H1 (cell line): ENCODE results near the gene DMC1. TPM values are rescaled to one million over a fixed set of nuclear protein-coding genes. Genes with fewer than 3 reads are reported as not detected.

ENCODE experiments used
- CTCF ChIA-PET: fragments of 300-600 bp; sonication (Branson Sonifier 250); formaldehyde crosslinking; loops from one replicate; lab custom pipeline; 2021; ENCODE audit not compliant: partially characterized antibody; lab: Charles Lee
- POLR2A ChIA-PET: fragments of 300-600 bp; sonication (Branson Sonifier 250); formaldehyde crosslinking; loops from one replicate; lab custom pipeline; 2021; ENCODE audit warnings: inconsistent platforms; ENCODE audit not compliant: partially characterized antibody; lab: Charles Lee
- DNase-seq, 2 experiments: peaks; one replicate each; pipeline versions ENCODE4 v3.0.0 to v3.0.0-alpha.2; 2010 to 2022; ENCODE audit warnings: low spot score in 2 of 2, low read depth in 1 of 2, mixed read lengths in 1 of 2
- FAIRE-seq: peaks from 2 replicates; lab custom pipeline; 2011; peaks lifted over from hg19 to GRCh38; lab: Jason Lieb, UNC
- H2AFZ ChIP-seq: 2 replicates; pipeline ENCODE4 v1.8.1; 2012; ENCODE audit warnings: low read length, inconsistent platforms
- H2AK5ac ChIP-seq: 2 replicates; pipeline ENCODE4 v1.6.1; 2013; ENCODE audit warnings: low read depth, low read length
- H2BK120ac ChIP-seq: replicated peaks from 2 replicates; pipeline ENCODE3; 2013; ENCODE audit warnings: low read depth, low read length, inconsistent platforms
- H2BK12ac ChIP-seq: 2 replicates; pipeline ENCODE4 v1.6.1; 2013; ENCODE audit warnings: low read depth, low read length
- H2BK15ac ChIP-seq: 2 replicates; pipeline ENCODE4 v1.6.1; 2013; ENCODE audit warnings: low read length
- H2BK20ac ChIP-seq: 2 replicates; pipeline ENCODE4 v1.6.1; 2013; ENCODE audit warnings: low read length
- H2BK5ac ChIP-seq: 2 replicates; pipeline ENCODE4 v1.6.1; 2013; ENCODE audit warnings: low read depth, low read length
- H3K14ac ChIP-seq: 2 replicates; pipeline ENCODE4 v1.6.1; 2013; ENCODE audit warnings: inconsistent platforms; ENCODE audit not compliant: insufficient read length
- H3K18ac ChIP-seq: 2 replicates; pipeline ENCODE4 v1.6.1; 2013; ENCODE audit warnings: low read length; ENCODE audit errors: extremely low read depth
- H3K23ac ChIP-seq: 2 replicates; pipeline ENCODE4 v1.6.1; 2013; ENCODE audit warnings: inconsistent platforms; ENCODE audit not compliant: insufficient read length
- H3K23me2 ChIP-seq: 2 replicates; pipeline ENCODE4 v1.6.1; 2013; ENCODE audit warnings: low read depth, low read length
- H3K27ac ChIP-seq: 2 replicates; pipeline ENCODE4 v1.6.1; 2011; ENCODE audit warnings: low read depth, low read length, inconsistent platforms
- H3K27me3 ChIP-seq, 4 experiments: replicated peaks in 1 of 4; 1 replicate in 1 of 4; 2 replicates in 3 of 4; pipeline versions ENCODE4 v1.6.1 to v1.8.1; 2011 to 2013; ENCODE audit warnings: low read length in 3 of 4, mild to moderate bottlenecking in 3 of 4, inconsistent platforms in 2 of 4, mixed read lengths in 2 of 4, moderate library complexity in 1 of 4; ENCODE audit not compliant: control insufficient read depth in 3 of 4, insufficient read depth in 3 of 4; ENCODE audit errors: extremely low read depth in 1 of 4
- H3K36me3 ChIP-seq, 4 experiments: 2 replicates each; pipeline versions ENCODE4 v1.6.1 to v1.8.1; 2011 to 2013; ENCODE audit warnings: mild to moderate bottlenecking in 4 of 4, low read length in 3 of 4, moderate library complexity in 2 of 4, control low read depth in 1 of 4, inconsistent platforms in 1 of 4; ENCODE audit not compliant: insufficient read depth in 4 of 4, control insufficient read depth in 2 of 4
- H3K4ac ChIP-seq: replicated peaks from 2 replicates; pipeline ENCODE3; 2013; ENCODE audit warnings: low read length, low read depth, mixed read lengths, inconsistent platforms; ENCODE audit not compliant: insufficient read length
- H3K4me1 ChIP-seq, 4 experiments: replicated peaks in 1 of 4; 1 replicate in 1 of 4; 2 replicates in 3 of 4; pipeline versions ENCODE4 v1.6.1 to v1.8.1; 2011 to 2013; ENCODE audit warnings: low read length in 3 of 4, inconsistent platforms in 2 of 4, mixed read lengths in 1 of 4; ENCODE audit not compliant: insufficient read depth in 4 of 4, control insufficient read depth in 3 of 4
- H3K4me2 ChIP-seq, 2 experiments: 2 replicates each; pipeline versions ENCODE4 v1.6.1 to v1.8.1; 2011 to 2013; ENCODE audit warnings: low read depth in 2 of 2, low read length in 2 of 2, control low read depth in 1 of 2, inconsistent platforms in 1 of 2, mild to moderate bottlenecking in 1 of 2; ENCODE audit not compliant: insufficient read depth in 1 of 2
- H3K4me3 ChIP-seq, 4 experiments: fragments of 200-600, 300-600 bp in 1 of 4; sonication (generic), shearing (Covaris generic), sonication (Bioruptor Twin) in 1 of 4; 2 replicates each; pipeline versions ENCODE4 v1.5.1 to v1.8.1; 2011 to 2016; ENCODE audit warnings: low read length in 4 of 4, low read depth in 3 of 4, control low read depth in 2 of 4, inconsistent platforms in 2 of 4, mild to moderate bottlenecking in 2 of 4, mixed read lengths in 1 of 4, moderate library complexity in 1 of 4; ENCODE audit not compliant: insufficient read depth in 2 of 4; ENCODE audit errors: extremely low read depth in 1 of 4
- H3K56ac ChIP-seq: replicated peaks from 2 replicates; pipeline ENCODE3; 2013; ENCODE audit warnings: low read depth, mild to moderate bottlenecking, mixed read lengths, low read length, inconsistent platforms; ENCODE audit not compliant: insufficient read length
- H3K79me1 ChIP-seq: 2 replicates; pipeline ENCODE4 v1.6.1; 2013; ENCODE audit warnings: low read depth, low read length, control low read depth
- H3K79me2 ChIP-seq, 2 experiments: 2 replicates each; pipeline versions ENCODE4 v1.6.1 to v1.8.1; 2012 to 2013; ENCODE audit warnings: low read length in 2 of 2, mild to moderate bottlenecking in 2 of 2, inconsistent platforms in 1 of 2; ENCODE audit not compliant: insufficient read depth in 2 of 2, control insufficient read depth in 1 of 2
- H3K9ac ChIP-seq, 4 experiments: replicated peaks in 1 of 4; 1 replicate in 1 of 4; 2 replicates in 3 of 4; pipeline versions ENCODE4 v1.6.1 to v1.8.1; 2011 to 2013; ENCODE audit warnings: low read depth in 3 of 4, low read length in 3 of 4, control low read depth in 2 of 4, mild to moderate bottlenecking in 2 of 4, moderate library complexity in 2 of 4, inconsistent platforms in 1 of 4; ENCODE audit errors: extremely low read depth in 1 of 4
- H3K9me3 ChIP-seq, 2 experiments: 2 replicates each; pipeline versions ENCODE4 v1.6.1 to v1.8.1; 2012 to 2013; ENCODE audit warnings: mild to moderate bottlenecking in 2 of 2, moderate library complexity in 2 of 2, control low read depth in 1 of 2, inconsistent platforms in 1 of 2, low read depth in 1 of 2, low read length in 1 of 2, mixed read lengths in 1 of 2; ENCODE audit not compliant: insufficient read depth in 2 of 2
- H4K20me1 ChIP-seq, 2 experiments: replicated peaks in 1 of 2; 2 replicates each; pipeline versions ENCODE3 to v1.8.1; 2011 to 2013; ENCODE audit warnings: inconsistent platforms in 2 of 2, low read length in 2 of 2, mild to moderate bottlenecking in 1 of 2; ENCODE audit not compliant: insufficient read depth in 2 of 2, control insufficient read depth in 1 of 2
- H4K5ac ChIP-seq: 2 replicates; pipeline ENCODE4 v1.6.1; 2013; ENCODE audit warnings: low read length, low read depth, mixed read lengths, inconsistent platforms; ENCODE audit not compliant: insufficient read length
- H4K8ac ChIP-seq: 2 replicates; pipeline ENCODE4 v1.8.0; 2013; ENCODE audit warnings: mild to moderate bottlenecking, moderate library complexity, low read length, inconsistent platforms; ENCODE audit not compliant: insufficient read depth; ENCODE audit errors: extremely low read depth
- H4K91ac ChIP-seq: replicated peaks from 2 replicates; pipeline ENCODE3; 2013; ENCODE audit warnings: low read length, mixed read lengths, inconsistent platforms; ENCODE audit not compliant: insufficient read length
- EP300 ChIP-seq, 2 experiments: IDR thresholded peaks; 1 replicate in 1 of 2; 2 replicates in 1 of 2; pipeline ENCODE4 v1.6.1; 2011 to 2012; ENCODE audit warnings: low read depth in 2 of 2, low read length in 2 of 2, mild to moderate bottlenecking in 2 of 2, borderline replicate concordance in 1 of 2, inconsistent platforms in 1 of 2, moderate library complexity in 1 of 2
- KDM1A ChIP-seq: fragments of 200-600, 300-600 bp; sonication (generic); IDR thresholded peaks from 2 replicates; pipeline ENCODE4 v1.7.1; 2016; ENCODE audit warnings: mild to moderate bottlenecking, low read length, borderline replicate concordance
- NRF1 ChIP-seq: IDR thresholded peaks from 2 replicates; pipeline ENCODE4 v1.6.1; 2011; ENCODE audit warnings: mild to moderate bottlenecking, low read depth, low read length, improper control_type of control experiment
- POLR2A ChIP-seq, 2 experiments: IDR thresholded peaks; 1 replicate in 1 of 2; 2 replicates in 1 of 2; pipeline ENCODE4 v1.6.1; 2011; ENCODE audit warnings: low read depth in 2 of 2, low read length in 2 of 2, mild to moderate bottlenecking in 2 of 2; ENCODE audit errors: control extremely low read depth in 1 of 2
- WGBS, 2 experiments: shearing (Covaris generic) in 1 of 2; methylation state at CpG; one replicate each; pipeline versions ENCODE4 v1.1.6 to v1.1.7; 2013 to 2015; ENCODE audit warnings: low lambda C conversion rate in 2 of 2, mixed read lengths in 2 of 2, inconsistent platforms in 1 of 2, low coverage in 1 of 2, missing lambda C conversion rate in 1 of 2; ENCODE audit not compliant: insufficient replicate concordance in 2 of 2, insufficient coverage in 1 of 2, insufficient read length in 1 of 2; ENCODE audit errors: extremely low coverage in 1 of 2, missing lambda C conversion rate in 1 of 2; 5-methylcytosine and 5-hydroxymethylcytosine counted together
- polyA plus RNA-seq, 7 experiments: library from polyadenylated mRNA; depleted of rRNA in 3 of 7; stranded (reverse) in 5 of 7; unstranded in 2 of 7; fragments of >200 nt in 5 of 7; fragments of 200-250 nt in 2 of 7; gene quantifications; 1 replicate in 5 of 7; 2 replicates in 1 of 7; 4 replicates in 1 of 7; pipeline versions ENCODE4 v1.2.1 to v1.2.3, GENCODE V29; 2011 to 2013; ENCODE audit warnings: missing spikeins in 2 of 7, mixed read lengths in 2 of 7
- total RNA-seq: library from RNA; stranded (reverse); fragmentation: NEBNext Ultra II Directional; extraction: Animal tissue kit (Norgen Biotek cat#: 25700); gene quantifications from 2 replicates; pipeline ENCODE4 v1.2.1, GENCODE V29; 2021

Gene DMC1
- total and polyA plus RNA-seq, 2 of the 8 experiments (the other 6 are each of a cell fraction or from before 2014, with no cell fraction given), result 3.8 to 7.2 TPM

DNA sequence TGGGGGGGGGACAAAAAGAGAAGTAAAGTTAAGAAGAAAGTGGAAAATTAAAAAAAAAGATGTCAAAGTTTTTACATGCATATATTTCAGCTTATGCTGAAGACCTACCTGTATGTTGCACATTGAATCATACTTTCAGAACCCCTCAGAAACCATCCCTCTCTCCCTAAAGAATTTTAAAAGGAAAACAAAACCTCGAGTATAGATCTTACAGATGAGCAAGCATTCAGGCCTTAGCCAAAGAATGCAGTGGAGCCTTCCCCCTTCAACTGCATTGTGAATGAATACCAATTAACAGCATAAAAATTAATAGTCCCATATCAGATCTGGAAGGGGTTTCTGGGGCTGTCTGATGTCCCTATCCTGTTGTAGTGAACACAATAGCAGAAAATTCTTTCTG lies 85.7 kb downstream of the DMC1 start:
- Histone ChIP-seq H4K20me1 (peaks cover 6% of the 10 kb centered on the region in 2 experiments), H3K27me3 (no peaks in the 10 kb centered on the region), H3K23ac (no peak overlapping the region), H2AK5ac (no peak overlapping the region), H3K36me3 (peaks cover 48 to 87% (median 73%) of the 10 kb centered on the region in 4 experiments), H2BK5ac (no peak overlapping the region), H3K4me3 (no peak overlapping the region), H3K14ac (no peak overlapping the region), H2BK20ac (no peak overlapping the region), H4K8ac (no peak overlapping the region), H3K4ac (no peak overlapping the region), H3K4me2 (no peak overlapping the region), H3K56ac (no peak overlapping the region), H4K5ac (no peak overlapping the region), H3K79me1 (no peaks in the 10 kb centered on the region), H4K91ac (no peak overlapping the region), H2BK12ac (no peak overlapping the region), H3K23me2 (no peaks in the 10 kb centered on the region), H3K4me1 (0 out of 7 replicates have a peak, but pooled peaks cover 0 to 3% (median 0%) of the 10 kb centered on the region in 4 experiments), H3K27ac (no peak overlapping the region), H3K9ac (no peak overlapping the region), H3K79me2 (peaks cover 0 to 3% of the 10 kb centered on the region in 2 experiments; a peak in 1 of 4 replicates), H2AFZ (no peak overlapping the region), H3K9me3 (no peaks in the 10 kb centered on the region), H2BK120ac (no peak overlapping the region), H3K18ac (no peak overlapping the region), H2BK15ac (no peak overlapping the region)
- 76% methylated on average over 1 of the region's 1 CpG; no CpG with 5 or more reads in 1 of the 2 experiments for WGBS, 2 experiments
- DNase-seq (no peak), FAIRE-seq (no peak)
- TF ChIP-seq NRF1 (no peak), EP300 (IDR thresholded peaks at IDR 0.05; ENCODE audit: borderline replicate concordance in 1 of 2, low read depth in 2 of 2, low read length in 2 of 2) (no peak), KDM1A (no peak), POLR2A (IDR thresholded peaks at IDR 0.05; ENCODE audit: control extremely low read depth in 1 of 2, low read depth in 2 of 2, low read length in 2 of 2) (no peak)
- POLR2A ChIA-PET, result interaction anchor here (0.9 to 40.8 kb wide), 12 partner anchors 5 to 90 kb away, joined by 3 to 1102 read pairs (median 4); partner anchors contain the start of gene KDELR3
- CTCF ChIA-PET, result interaction anchor here (0.9 to 1.2 kb wide), 2 partner anchors 22 to 86 kb away, joined by 3 read pairs; no protein-coding TSS in a partner anchor
